ENCODE measurements around the gene BRIX1.

DNA sequence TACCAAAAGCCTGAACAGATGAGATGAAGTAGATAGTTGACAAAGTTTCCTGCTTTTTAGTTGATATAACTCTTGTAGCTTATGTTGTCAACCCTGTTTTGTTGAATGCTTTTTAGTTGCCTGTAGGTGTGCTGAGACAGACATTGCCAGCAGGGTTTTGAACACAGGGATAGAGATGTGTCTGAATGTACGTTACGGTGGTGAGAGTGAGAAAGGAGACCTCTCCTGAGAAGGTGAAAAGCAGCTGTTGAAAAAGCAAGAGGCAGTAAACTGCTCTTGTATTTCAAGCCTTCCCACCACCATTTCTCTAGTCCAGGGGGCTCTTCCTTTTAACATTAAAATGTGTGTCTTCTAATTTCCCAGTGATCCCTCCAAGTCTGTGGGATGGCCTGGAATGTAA lies 28.5 kb downstream of the BRIX1 start:
- TF ChIP-seq POLR2A (IDR thresholded peaks at IDR 0.05) (no peak), CTCF (IDR thresholded peaks at IDR 0.05) (no peak)
